CD4-positive, alpha-beta T cell treated with Interleukin-6 for 4 hours (primary cell): ENCODE data around the gene PEAK1.

ENCODE experiments used
- DNase-seq: peaks from one replicate; pipeline ENCODE4 v3.0.0-alpha.2; 2020; ENCODE audit warnings: mixed read lengths

The PEAK1 gene

GRCh38 chr15:77163781-77164384, 256.0 kb downstream of the PEAK1 start:
- no peak for DNase-seq

GRCh38 chr15:77162872-77163633, 256.9 kb downstream of the PEAK1 start:
- DNase-seq: no peak

GRCh38 chr15:77160562-77161478, 259.1 kb downstream of the PEAK1 start:
- peak; percentile 30 for DNase-seq

- peak; percentile 14 for DNase-seq
These were observed 263.9 kb downstream of the PEAK1 start for GRCh38 chr15:77156000-77156399.

- DNase-seq: no peak
These were observed 271.7 kb downstream of the PEAK1 start for GRCh38 chr15:77148191-77148590.

- DNase-seq: no peak
These were observed 274.5 kb downstream of the PEAK1 start for GRCh38 chr15:77145370-77145769.

GRCh38 chr15:77144492-77145070, 275.3 kb downstream of the PEAK1 start:
- DNase-seq: no peak

GRCh38 chr15:77144026-77144425, 275.9 kb downstream of the PEAK1 start:
- no peak for DNase-seq

- DNase-seq: no peak
These were observed 276.3 kb downstream of the PEAK1 start for GRCh38 chr15:77143616-77144015.

- DNase-seq: no peak
These were observed 276.7 kb downstream of the PEAK1 start for GRCh38 chr15:77143191-77143590.

- no peak for DNase-seq
These were observed 279.7 kb downstream of the PEAK1 start for GRCh38 chr15:77140220-77140619.

- no peak for DNase-seq
These were observed 280.6 kb downstream of the PEAK1 start for GRCh38 chr15:77139312-77139711.

GRCh38 chr15:77138167-77138522, 281.8 kb downstream of the PEAK1 start:
- no peak for DNase-seq

- no peak for DNase-seq
These were observed 284.7 kb downstream of the PEAK1 start for GRCh38 chr15:77135181-77135580.

- DNase-seq: no peak
These were observed 289.5 kb downstream of the PEAK1 start for GRCh38 chr15:77130315-77130930.

- DNase-seq: no peak
These were observed 292.3 kb downstream of the PEAK1 start for GRCh38 chr15:77127626-77128025.

GRCh38 chr15:77126529-77127326, 293.2 kb downstream of the PEAK1 start:
- no peak for DNase-seq

- no peak for DNase-seq
These were observed 296.1 kb downstream of the PEAK1 start for GRCh38 chr15:77123854-77124253.

- DNase-seq: no peak
These were observed 297.3 kb downstream of the PEAK1 start for GRCh38 chr15:77122576-77122975.

GRCh38 chr15:77121599-77121998, 298.3 kb downstream of the PEAK1 start:
- no peak for DNase-seq

- no peak for DNase-seq
These were observed 299.3 kb downstream of the PEAK1 start for GRCh38 chr15:77120576-77120975.

GRCh38 chr15:77119446-77119845, 300.5 kb downstream of the PEAK1 start:
- DNase-seq: no peak
